GM18526 (cell line): Measurements from ENCODE around the gene PKLR.

Experiments
- POLR2A ChIP-seq: IDR thresholded peaks from 3 replicates; pipeline ENCODE4 v1.6.1; 2011; ENCODE audit not compliant: insufficient read length; ENCODE audit errors: extremely low read depth

Gene PKLR

DNA sequence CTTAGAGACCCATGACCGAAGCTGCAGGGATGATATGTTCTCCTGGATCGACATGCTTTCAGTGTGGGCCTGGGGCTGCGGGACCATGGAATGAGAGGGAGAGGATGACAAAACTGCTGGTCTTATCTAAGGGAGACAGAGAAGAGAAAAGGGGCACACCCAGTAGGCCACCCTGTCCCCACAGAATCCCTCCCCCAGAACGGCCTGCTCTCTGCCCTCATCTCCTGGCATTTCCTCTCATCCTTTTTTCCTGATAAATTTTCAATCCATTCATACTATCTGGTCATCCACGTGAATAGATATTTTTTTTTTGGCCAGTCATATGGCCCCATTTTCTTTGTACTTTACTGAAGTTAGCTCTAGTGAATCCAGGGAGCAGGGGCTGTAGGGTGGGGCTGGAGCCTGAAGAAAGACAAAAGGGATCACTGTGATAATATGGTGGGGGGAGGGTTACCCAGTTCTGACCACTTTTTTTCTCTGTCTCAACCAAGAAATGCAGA, at the start of gene PKLR:
Gene PKLR (minus strand): TSS at position 97 of the 500 bp plus-strand sequence. CDS start 43 bp downstream, at position 54.
- TF ChIP-seq POLR2A = no peak

DNA sequence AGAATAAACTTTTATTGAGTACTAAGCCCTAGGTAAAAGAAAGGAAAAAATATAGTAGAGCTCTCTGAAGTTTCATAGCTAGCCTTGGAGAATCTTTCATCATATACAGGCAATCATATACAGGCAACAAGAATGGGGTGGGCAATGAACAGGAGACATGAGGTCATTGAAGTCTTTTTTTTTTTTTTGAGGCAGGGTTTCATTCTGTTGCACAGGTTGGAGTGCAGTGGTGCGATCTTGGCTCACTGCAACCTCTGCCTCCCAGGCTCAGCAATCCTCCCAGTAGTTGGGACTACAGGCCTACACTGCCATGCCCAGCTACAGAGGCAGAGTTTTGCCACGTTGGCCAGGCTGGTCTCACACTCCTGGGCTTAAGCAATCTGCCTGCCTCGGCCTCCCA, 41.6 kb upstream of the PKLR start:
- TF ChIP-seq POLR2A = no peak

GRCh38 chr1:155339515-155340097, 38.4 kb upstream of the PKLR start:
- no peak for TF ChIP-seq POLR2A

DNA sequence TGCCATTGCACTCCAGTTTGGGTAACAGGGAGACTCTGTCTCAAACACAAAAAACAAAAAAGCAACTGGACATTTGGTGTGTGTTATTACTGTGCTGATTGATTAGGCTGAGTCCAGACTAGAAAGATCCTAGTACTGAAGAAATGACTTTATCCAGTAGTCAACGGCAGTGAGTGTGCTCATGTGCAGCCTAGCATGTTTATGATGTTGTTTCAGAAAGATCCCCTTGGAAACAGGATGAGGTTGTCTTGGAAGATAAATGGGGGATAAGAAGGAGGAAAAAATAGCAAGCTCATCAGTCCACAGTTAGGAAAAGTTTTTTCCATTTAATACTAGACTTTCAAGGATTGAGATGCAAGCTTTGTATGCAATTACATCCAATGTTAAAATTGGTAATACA, 33.7 kb upstream of the PKLR start:
- TF ChIP-seq POLR2A = no peak

- TF ChIP-seq POLR2A = no peak
Measured at GRCh38 chr1:155329980-155330598, 28.9 kb upstream of the PKLR start.

- TF ChIP-seq POLR2A = no peak
Measured at GRCh38 chr1:155327981-155328380, 26.7 kb upstream of the PKLR start.

GRCh38 chr1:155326631-155327037, 25.4 kb upstream of the PKLR start:
- no peak for TF ChIP-seq POLR2A

- TF ChIP-seq POLR2A = no peak
Measured at GRCh38 chr1:155326020-155326526, 24.8 kb upstream of the PKLR start.

DNA sequence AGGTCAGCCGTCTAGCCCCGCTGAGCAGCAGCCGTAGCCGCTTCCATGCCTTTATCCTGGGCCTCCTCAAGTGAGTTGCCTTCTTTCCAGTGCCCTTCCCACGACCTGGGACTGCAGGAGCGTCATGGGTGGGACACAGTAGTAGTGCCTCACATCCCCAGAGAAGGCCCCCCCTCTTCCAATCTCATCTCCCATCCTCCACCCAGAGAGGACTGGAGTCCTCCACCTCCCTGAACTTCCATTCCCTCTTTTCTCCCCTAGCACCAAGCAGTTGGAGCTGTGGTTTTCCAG, 24.3 kb upstream of the PKLR start:
- TF ChIP-seq POLR2A = no peak

DNA sequence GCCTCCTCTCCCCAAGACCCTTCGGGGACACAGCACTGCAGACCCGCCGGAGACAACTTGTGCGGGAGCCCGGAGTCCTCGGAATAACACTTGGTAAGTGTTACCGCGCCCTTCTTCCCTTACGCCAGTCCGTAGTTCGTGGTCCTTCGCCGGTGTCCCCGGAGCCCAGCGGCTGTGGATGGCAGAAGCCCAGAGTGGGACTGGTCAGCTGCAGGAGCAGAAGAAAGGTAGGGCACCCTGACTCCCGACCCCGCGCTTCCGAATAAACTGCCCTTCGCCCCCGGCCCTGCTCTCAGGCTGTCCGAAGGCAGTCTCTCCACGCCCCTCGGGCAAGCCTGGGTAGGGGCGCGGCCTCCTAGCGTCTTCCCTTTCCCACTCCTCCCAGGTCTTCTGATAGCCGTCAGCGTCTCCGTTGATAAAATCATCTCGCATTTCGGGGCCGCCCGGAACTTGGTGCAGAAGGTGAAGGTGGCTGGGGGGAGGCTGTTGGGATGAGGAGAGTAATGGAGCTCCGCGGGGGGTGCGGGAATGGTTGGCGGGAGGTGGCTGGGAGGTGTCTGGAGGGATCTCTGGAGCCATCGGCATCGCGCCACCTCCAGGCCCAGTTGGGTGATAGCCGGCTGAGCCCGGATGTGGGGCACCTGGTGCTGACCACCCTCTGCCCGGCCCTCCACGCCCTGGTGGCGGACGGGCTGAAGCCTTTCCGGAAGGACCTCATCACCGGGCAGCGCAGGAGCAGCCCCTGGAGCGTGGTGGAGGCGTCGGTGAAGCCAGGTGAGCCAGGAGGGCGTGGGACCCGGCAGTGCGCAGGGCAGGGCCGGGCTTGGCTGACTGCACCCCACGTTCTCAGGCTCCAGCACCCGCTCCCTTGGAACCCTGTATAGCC, 23.7 kb upstream of the PKLR start:
- no peak for TF ChIP-seq POLR2A

DNA sequence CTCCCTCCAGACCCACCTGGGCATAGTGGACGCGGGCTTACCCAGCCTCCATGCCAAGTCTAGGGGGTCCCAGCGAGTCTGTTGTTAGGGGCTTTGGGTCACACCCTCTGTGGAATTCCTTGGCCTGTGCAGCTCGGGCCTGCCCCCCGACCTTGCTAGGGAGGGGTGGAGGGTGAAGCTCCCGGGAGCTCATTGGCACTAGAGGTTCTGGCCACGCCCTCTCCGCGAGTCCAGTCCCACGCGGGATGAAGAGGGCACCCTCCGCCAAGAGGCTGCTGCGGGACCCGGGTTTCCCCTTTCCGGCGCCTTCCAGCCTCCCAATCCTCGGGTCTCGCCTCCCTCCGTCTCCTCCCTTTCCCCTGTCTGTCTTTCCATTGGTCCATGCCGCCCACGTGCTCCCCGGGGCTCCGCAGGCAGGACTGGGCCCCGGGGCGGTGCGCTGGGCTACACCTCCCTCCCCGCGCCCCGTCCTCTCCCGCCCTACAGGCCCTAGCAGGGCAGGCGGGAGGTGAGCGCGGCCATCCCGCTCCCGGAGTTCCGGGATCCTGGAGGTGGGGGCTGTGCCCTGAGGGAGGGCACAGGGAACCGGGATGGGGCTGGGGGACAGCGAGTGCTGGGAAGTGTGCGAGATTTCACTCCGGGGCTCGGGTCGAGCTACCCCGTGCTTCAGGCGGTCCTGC, 22.9 kb upstream of the PKLR start:
- peak; percentile 59 for TF ChIP-seq POLR2A

DNA sequence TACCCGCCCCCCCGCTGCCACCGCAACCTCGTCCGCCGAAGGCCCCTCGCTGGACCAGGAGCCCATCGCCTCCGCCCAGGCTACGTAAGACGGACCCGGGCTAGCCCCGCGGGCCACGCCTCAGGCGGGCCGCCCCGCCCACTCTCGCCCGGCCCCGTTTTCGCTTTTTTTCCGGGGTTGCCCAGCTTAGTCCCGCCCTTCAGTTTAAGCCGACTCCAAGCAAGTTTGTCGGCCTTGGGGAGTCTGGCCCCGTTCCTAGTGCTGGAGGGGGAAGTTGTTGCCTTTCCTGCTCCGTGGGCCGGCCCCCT, 22.4 kb upstream of the PKLR start:
- TF ChIP-seq POLR2A = no peak

DNA sequence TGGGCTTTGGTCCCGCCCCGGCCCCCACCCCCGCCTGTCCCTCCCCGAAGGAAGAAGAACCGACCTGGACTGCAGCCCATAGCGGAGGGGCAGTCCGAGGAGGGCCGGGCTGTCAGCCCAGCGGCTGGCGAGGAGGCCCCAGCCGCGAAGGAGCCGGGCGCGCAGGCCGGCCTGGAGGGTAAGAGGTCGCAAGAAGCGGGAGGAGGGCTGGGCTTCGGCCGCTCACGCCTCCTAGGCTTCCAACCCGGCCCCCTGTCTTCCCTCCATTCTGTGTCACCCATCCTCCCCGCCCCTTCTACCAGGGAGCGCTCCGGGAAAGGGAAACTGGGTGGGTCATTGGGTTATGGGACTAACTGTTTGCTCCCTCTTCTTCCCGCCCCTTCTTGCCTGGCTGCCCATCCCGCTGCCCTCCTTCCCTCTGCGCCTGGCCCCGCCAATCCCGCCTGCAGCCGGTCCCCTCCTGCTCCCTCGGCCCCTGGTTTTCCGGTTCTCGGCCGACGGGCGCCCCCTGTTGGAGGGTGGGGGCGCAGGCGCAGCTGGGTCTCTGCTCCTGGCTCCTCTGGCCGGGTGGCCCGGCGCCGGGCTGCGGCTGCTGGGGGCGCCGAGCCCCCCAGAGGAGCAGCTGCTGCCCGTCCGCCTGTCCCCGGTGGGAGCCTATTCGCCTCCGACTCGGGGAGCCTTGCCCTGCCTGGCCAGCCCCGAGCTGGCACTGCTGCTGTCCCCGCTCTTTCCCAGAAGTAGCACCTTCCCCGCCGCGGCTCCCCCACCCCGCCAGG, 21.9 kb upstream of the PKLR start:
- peak; percentile 24 for TF ChIP-seq POLR2A

- no peak for TF ChIP-seq POLR2A
Measured at GRCh38 chr1:155322571-155322952, 21.3 kb upstream of the PKLR start.
